ENCODE results near the gene PHLPP1.
A peak's percentile ranks its signal among the peaks of the same experiment; 100 is the strongest.

Gene PHLPP1

GRCh38 chr18:62682371-62682770, 33.0 kb upstream of the PHLPP1 start:
- Histone ChIP-seq H3K9ac (no peak overlapping the region), H3K27ac (no peak overlapping the region)

DNA sequence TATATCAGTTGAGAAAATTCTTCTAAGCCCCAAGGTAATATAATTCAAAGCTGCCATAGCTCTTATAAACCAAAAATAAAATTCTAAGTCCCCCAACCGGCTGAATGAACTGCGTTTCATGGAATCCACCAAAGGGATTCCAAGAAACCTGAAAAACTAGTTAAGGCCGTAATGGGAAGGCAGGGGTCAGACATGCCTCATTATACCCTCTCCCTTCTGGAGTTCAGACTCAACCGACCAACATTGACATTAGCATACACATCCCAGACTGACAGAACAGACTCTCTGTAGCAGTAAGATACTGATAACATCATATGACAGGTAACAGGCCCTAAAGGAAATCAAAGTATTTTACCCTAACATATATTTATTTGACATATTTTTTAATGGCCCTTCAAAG, 31.4 kb upstream of the PHLPP1 start:
- Histone ChIP-seq H3K79me2 (no peaks in the 10 kb centered on the region), H2AFZ (no peak overlapping the region), H3K9me3 (ENCODE audit: control insufficient read depth, low read length) (peaks cover 3% of the 10 kb centered on the region), H3K4me1 (no peaks in the 10 kb centered on the region), H3K36me3 (ENCODE audit: control insufficient read depth, insufficient read depth, low read length) (no peaks in the 10 kb centered on the region), H3K27ac (no peak overlapping the region), H3K4me3 (ENCODE audit: low read depth, low read length) (no peak overlapping the region), H3K27me3 (ENCODE audit: control insufficient read depth, insufficient read depth, low read length) (no peaks in the 10 kb centered on the region), H3K4me2 (ENCODE audit: low read length) (no peak overlapping the region), H3K9ac (no peak overlapping the region)
- TF ChIP-seq, protein P1, sequence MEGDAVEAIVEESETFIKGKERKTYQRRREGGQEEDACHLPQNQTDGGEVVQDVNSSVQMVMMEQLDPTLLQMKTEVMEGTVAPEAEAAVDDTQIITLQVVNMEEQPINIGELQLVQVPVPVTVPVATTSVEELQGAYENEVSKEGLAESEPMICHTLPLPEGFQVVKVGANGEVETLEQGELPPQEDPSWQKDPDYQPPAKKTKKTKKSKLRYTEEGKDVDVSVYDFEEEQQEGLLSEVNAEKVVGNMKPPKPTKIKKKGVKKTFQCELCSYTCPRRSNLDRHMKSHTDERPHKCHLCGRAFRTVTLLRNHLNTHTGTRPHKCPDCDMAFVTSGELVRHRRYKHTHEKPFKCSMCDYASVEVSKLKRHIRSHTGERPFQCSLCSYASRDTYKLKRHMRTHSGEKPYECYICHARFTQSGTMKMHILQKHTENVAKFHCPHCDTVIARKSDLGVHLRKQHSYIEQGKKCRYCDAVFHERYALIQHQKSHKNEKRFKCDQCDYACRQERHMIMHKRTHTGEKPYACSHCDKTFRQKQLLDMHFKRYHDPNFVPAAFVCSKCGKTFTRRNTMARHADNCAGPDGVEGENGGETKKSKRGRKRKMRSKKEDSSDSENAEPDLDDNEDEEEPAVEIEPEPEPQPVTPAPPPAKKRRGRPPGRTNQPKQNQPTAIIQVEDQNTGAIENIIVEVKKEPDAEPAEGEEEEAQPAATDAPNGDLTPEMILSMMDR (IDR thresholded peaks at IDR 0.05): no peak

More at GRCh38 chr18:62682371-62682770, 33.0 kb upstream of the PHLPP1 start:
- Histone ChIP-seq H3K36me3 (ENCODE audit: control insufficient read depth, insufficient read depth, low read length) (no peaks in the 10 kb centered on the region), H3K4me3 (ENCODE audit: low read depth, low read length) (no peak overlapping the region), H3K4me2 (ENCODE audit: low read length) (no peak overlapping the region), H2AFZ (no peak overlapping the region), H3K9me3 (ENCODE audit: control insufficient read depth, low read length) (no peaks in the 10 kb centered on the region), H3K27me3 (ENCODE audit: control insufficient read depth, insufficient read depth, low read length) (no peaks in the 10 kb centered on the region), H3K4me1 (no peaks in the 10 kb centered on the region), H3K79me2 (no peaks in the 10 kb centered on the region)
- TF ChIP-seq, protein P1 (IDR thresholded peaks at IDR 0.05): no peak

GRCh38 chr18:62688743-62689317, 26.5 kb upstream of the PHLPP1 start:
- no peak overlapping the region for H3K27ac ChIP-seq

GRCh38 chr18:62690236-62690815, 25.0 kb upstream of the PHLPP1 start:
- Histone ChIP-seq H3K36me3 (ENCODE audit: control insufficient read depth, insufficient read depth, low read length) (no peaks in the 10 kb centered on the region), H3K4me2 (ENCODE audit: low read length) (no peak overlapping the region), H3K9me3 (ENCODE audit: control insufficient read depth, low read length) (peaks cover 3% of the 10 kb centered on the region), H3K27me3 (ENCODE audit: control insufficient read depth, insufficient read depth, low read length) (no peaks in the 10 kb centered on the region), H3K9ac (no peak overlapping the region), H3K4me1 (no peaks in the 10 kb centered on the region), H2AFZ (no peak overlapping the region), H3K79me2 (no peaks in the 10 kb centered on the region), H3K27ac (no peak overlapping the region), H3K4me3 (ENCODE audit: low read depth, low read length) (no peak overlapping the region)
- TF ChIP-seq, protein P1 (IDR thresholded peaks at IDR 0.05): no peak

More at GRCh38 chr18:62688743-62689317, 26.5 kb upstream of the PHLPP1 start:
- Histone ChIP-seq H3K4me3 (ENCODE audit: low read depth, low read length) (no peak overlapping the region), H3K9me3 (ENCODE audit: control insufficient read depth, low read length) (peaks cover 3% of the 10 kb centered on the region), H3K27me3 (ENCODE audit: control insufficient read depth, insufficient read depth, low read length) (no peaks in the 10 kb centered on the region), H3K9ac (no peak overlapping the region), H3K79me2 (no peaks in the 10 kb centered on the region), H3K4me1 (no peaks in the 10 kb centered on the region), H3K4me2 (ENCODE audit: low read length) (no peak overlapping the region), H3K36me3 (ENCODE audit: control insufficient read depth, insufficient read depth, low read length) (no peaks in the 10 kb centered on the region), H2AFZ (no peak overlapping the region)
- TF ChIP-seq, protein P1 (IDR thresholded peaks at IDR 0.05): no peak

- TF ChIP-seq, protein P1 (IDR thresholded peaks at IDR 0.05): no peak
- H3K79me2 ChIP-seq: no peaks in the 10 kb centered on the region
- H2AFZ ChIP-seq: no peak overlapping the region
- peak overlapping the region; percentile 23 for H3K4me2 ChIP-seq (ENCODE audit: low read length)
- H3K4me1 ChIP-seq: no peaks in the 10 kb centered on the region
- peaks cover 3% of the 10 kb centered on the region for H3K9me3 ChIP-seq (ENCODE audit: control insufficient read depth, low read length)
- H3K4me3 ChIP-seq (ENCODE audit: low read depth, low read length): no peak overlapping the region
- H3K27ac ChIP-seq: no peak overlapping the region
- H3K36me3 ChIP-seq (ENCODE audit: control insufficient read depth, insufficient read depth, low read length): no peaks in the 10 kb centered on the region
- H3K9ac ChIP-seq: no peak overlapping the region
- H3K27me3 ChIP-seq (ENCODE audit: control insufficient read depth, insufficient read depth, low read length): no peaks in the 10 kb centered on the region
Measured at GRCh38 chr18:62693659-62694058, 21.7 kb upstream of the PHLPP1 start.
